Measurements from ENCODE around the gene CHAF1A. TPM values are rescaled to one million over a fixed set of nuclear protein-coding genes. Genes with fewer than 3 reads are reported as not detected.

Gene CHAF1A
- total and polyA plus RNA-seq, 2 of the 8 experiments (the other 6 are each of a cell fraction or from before 2014, with no cell fraction given): 122 to 147 TPM

DNA sequence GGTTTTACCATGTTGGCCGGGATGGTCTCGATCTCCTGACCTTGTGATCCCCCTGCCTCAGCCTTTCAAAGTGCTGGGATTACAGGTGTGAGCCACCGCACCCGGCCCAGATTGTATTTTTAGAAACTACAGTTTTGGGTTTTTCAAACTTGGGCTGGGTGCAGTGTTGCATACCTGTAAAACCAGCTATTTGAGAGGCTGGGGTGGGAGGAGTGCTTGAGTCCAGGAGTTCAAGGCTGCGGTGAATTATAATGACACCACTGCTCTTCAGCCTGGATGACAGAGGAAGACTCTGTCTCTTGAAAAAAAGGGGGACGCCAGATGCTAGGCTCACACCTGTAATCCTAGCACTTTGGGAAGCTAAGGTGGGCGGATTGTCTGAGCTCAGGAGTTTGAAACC lies 4.2 kb downstream of the CHAF1A start:
- H2AFZ ChIP-seq (ENCODE audit: low read length): no peak overlapping the region
- peaks cover 9 to 46% (median 20%) of the 10 kb centered on the region in 4 experiments for H3K36me3 ChIP-seq (ENCODE audit: control insufficient read depth in 2 of 4, insufficient read depth in 4 of 4, low read length in 3 of 4)
- no peak overlapping the region for H3K18ac ChIP-seq (ENCODE audit: extremely low read depth, low read length)
- no peak overlapping the region; a peak in 1 of 4 replicates for H3K4me2 ChIP-seq (ENCODE audit: insufficient read depth in 1 of 2, low read depth in 2 of 2, low read length in 2 of 2)
- H3K23me2 ChIP-seq (ENCODE audit: low read depth, low read length): peaks cover 7% of the 10 kb centered on the region
- no peak overlapping the region for H3K27ac ChIP-seq (ENCODE audit: low read depth, low read length)
- H3K27me3 ChIP-seq (replicated peaks in 1 of 4; ENCODE audit: control insufficient read depth in 3 of 4, extremely low read depth in 1 of 4, insufficient read depth in 3 of 4, low read length in 3 of 4): no peaks in the 10 kb centered on the region
- no peak overlapping the region for H3K14ac ChIP-seq (ENCODE audit: insufficient read length)
- H3K79me2 ChIP-seq (ENCODE audit: control insufficient read depth in 1 of 2, insufficient read depth in 2 of 2, low read length in 2 of 2): peaks cover 36 to 85% of the 10 kb centered on the region in 2 experiments
- H4K8ac ChIP-seq (ENCODE audit: extremely low read depth, insufficient read depth, low read length): no peak overlapping the region
- no peak overlapping the region for H3K4me3 ChIP-seq (ENCODE audit: extremely low read depth in 1 of 4, insufficient read depth in 2 of 4, low read depth in 3 of 4, low read length in 4 of 4)
- no peak overlapping the region for H2BK20ac ChIP-seq (ENCODE audit: low read length)
- POLR2A ChIA-PET (ENCODE audit: partially characterized antibody): interaction anchor here (0.7 to 49.6 kb wide), 8 partner anchors 15 to 113 kb away, joined by 3 to 1590 read pairs (median 9); partner anchors contain the start of genes HDGFL2 and UBXN6
- H3K56ac ChIP-seq (replicated peaks; ENCODE audit: insufficient read length, low read depth, low read length): no peak overlapping the region
- H2BK15ac ChIP-seq (ENCODE audit: low read length): no peak overlapping the region
- CTCF ChIA-PET (ENCODE audit: partially characterized antibody): interaction anchor here (1.6 to 2.7 kb wide), 3 partner anchors 9 to 44 kb away, joined by 4 to 9 read pairs (median 6); no protein-coding TSS in a partner anchor
- FAIRE-seq (no peak), DNase-seq (ENCODE audit: low read depth in 1 of 2, low spot score in 2 of 2) (no peak)
- 94% methylated on average over 7 of the region's 7 CpGs; no CpG with 5 or more reads in 1 of the 2 experiments for WGBS, 2 experiments (ENCODE audit: extremely low coverage in 1 of 2, insufficient coverage in 1 of 2, insufficient read length in 1 of 2, insufficient replicate concordance in 2 of 2, low coverage in 1 of 2, low lambda C conversion rate in 2 of 2, missing lambda C conversion rate in 1 of 2)
- TF ChIP-seq TBP (IDR thresholded peaks at IDR 0.05; ENCODE audit: low read depth, low read length) (no peak), RBBP5 (IDR thresholded peaks at IDR 0.05; ENCODE audit: borderline replicate concordance, low read depth, low read length) (no peak), CBX5 (IDR thresholded peaks at IDR 0.05; ENCODE audit: low read depth, low read length) (no peak), SP1 (IDR thresholded peaks at IDR 0.05; ENCODE audit: low read depth, low read length) (no peak), RNF2 (IDR thresholded peaks at IDR 0.05; ENCODE audit: borderline replicate concordance, low read depth, low read length, missing control alignments, poor library complexity, severe bottlenecking) (no peak), BRCA1 (IDR thresholded peaks at IDR 0.05; ENCODE audit: low read depth, low read length) (no peak), SP2 (IDR thresholded peaks at IDR 0.05; ENCODE audit: low read length) (no peak)
- H2BK120ac ChIP-seq (replicated peaks; ENCODE audit: low read depth, low read length): no peak overlapping the region
- H3K79me1 ChIP-seq (ENCODE audit: low read depth, low read length): peaks cover 10% of the 10 kb centered on the region
- H2AK5ac ChIP-seq (ENCODE audit: low read depth, low read length): no peak overlapping the region
- no peak overlapping the region for H4K91ac ChIP-seq (replicated peaks; ENCODE audit: insufficient read length, low read length)
- no peak overlapping the region for H4K5ac ChIP-seq (ENCODE audit: insufficient read length, low read depth, low read length)
- peaks cover 20% of the 10 kb centered on the region in 2 experiments for H4K20me1 ChIP-seq (replicated peaks in 1 of 2; ENCODE audit: control insufficient read depth in 1 of 2, insufficient read depth in 2 of 2, low read length in 2 of 2)
- H3K4me1 ChIP-seq (replicated peaks in 1 of 4; ENCODE audit: control insufficient read depth in 3 of 4, insufficient read depth in 4 of 4, low read length in 3 of 4): peaks cover 2 to 22% (median 12%) of the 10 kb centered on the region in 4 experiments
- no peak overlapping the region for H3K23ac ChIP-seq (ENCODE audit: insufficient read length)
- H3K9me3 ChIP-seq (ENCODE audit: insufficient read depth in 2 of 2, low read depth in 1 of 2, low read length in 1 of 2): no peaks in the 10 kb centered on the region
- H2BK5ac ChIP-seq (ENCODE audit: low read depth, low read length): peak overlapping the region; percentile 73; the same call in 1 of the 2 replicates
- no peak overlapping the region for H3K9ac ChIP-seq (replicated peaks in 1 of 4; ENCODE audit: extremely low read depth in 1 of 4, low read depth in 3 of 4, low read length in 3 of 4)
- no peak overlapping the region for H3K4ac ChIP-seq (replicated peaks; ENCODE audit: insufficient read length, low read depth, low read length)
- no peak overlapping the region for H2BK12ac ChIP-seq (ENCODE audit: low read depth, low read length)
